OCI-LY7 (cell line): ENCODE measurements around the gene GUCY2F.

Source experiments
- CTCF ChIP-seq: fragments of 200-600 bp; sonication (generic); conservative IDR thresholded peaks from 2 replicates; pipeline ENCODE4 v1.5.1; 2014; ENCODE audit warnings: mild to moderate bottlenecking, antibody characterized with exemption, low read length, moderate library complexity, mixed read lengths
- EZH2phosphoT487 ChIP-seq: fragments of 200-600 bp; sonication (generic); IDR thresholded peaks from 2 replicates; pipeline ENCODE4 v1.6.1; 2018; ENCODE audit warnings: low read depth, borderline replicate concordance, mild to moderate bottlenecking, mixed run types, antibody characterized with exemption, low read length, moderate library complexity, mixed read lengths

GRCh38 chrX:109347632-109348031, 134.3 kb downstream of the GUCY2F start:
- TF ChIP-seq CTCF (no peak), EZH2phosphoT487 (no peak)
